ENCODE data around the gene STK40. TPM values are rescaled to one million over a fixed set of nuclear protein-coding genes. Genes with fewer than 3 reads are reported as not detected.

The STK40 gene
- total and polyA plus RNA-seq, 2 experiments from 2014 or later = 8.1 to 20.2 TPM

DNA sequence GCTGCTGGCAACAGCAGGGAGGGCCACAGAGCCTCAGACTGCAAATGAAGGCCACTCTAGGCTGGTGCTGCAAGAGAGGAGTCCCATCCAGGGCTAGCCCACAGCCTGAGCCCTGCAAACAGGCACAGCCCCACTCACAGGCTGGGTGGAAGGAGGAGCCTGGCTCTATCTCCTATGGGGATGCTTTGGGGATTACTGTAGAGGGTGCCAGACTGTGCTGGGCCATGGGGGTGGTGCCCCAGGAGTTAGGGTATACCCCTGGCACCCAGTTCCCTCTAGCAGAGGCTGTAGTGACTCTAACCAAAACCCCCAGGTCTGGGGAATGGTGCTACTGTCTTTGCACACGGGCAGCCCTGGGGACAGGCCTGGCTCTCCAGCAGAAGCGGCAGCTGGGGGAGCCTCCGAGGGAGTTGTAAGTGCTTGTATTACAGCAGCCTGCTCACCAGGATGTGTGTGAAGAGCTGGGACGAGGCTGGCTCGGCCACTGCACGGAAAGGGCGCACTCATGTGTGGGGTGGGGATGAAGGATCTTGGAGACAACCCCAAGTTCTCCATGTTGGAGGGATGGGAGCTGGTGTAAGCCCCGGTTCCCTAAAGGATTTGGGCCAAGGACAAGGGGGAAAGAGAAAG, 38.9 kb downstream of the STK40 start:
- Mint-ChIP-seq H3K4me3 (no peak overlapping the region), H3K9me3 (no peaks in the 10 kb centered on the region), H3K27me3 (ENCODE audit: insufficient read depth, low read depth, poor library complexity) (peaks cover 7% of the 10 kb centered on the region), H3K36me3 (ENCODE audit: low read depth) (peaks cover 35% of the 10 kb centered on the region), H3K4me1 (peaks cover 5% of the 10 kb centered on the region), H3K27ac (no peak overlapping the region)
- H3K27ac ChIP-seq (ENCODE audit: low read depth) = no peak overlapping the region
- H3K4me3 ChIP-seq = no peak overlapping the region
- H3F3A ChIP-seq (replicated peaks; ENCODE audit: low read depth) = no peaks in the 10 kb centered on the region
- no peaks in the 10 kb centered on the region for H3K4me1 ChIP-seq (ENCODE audit: insufficient read depth)
- H3K79me2 ChIP-seq (replicated peaks; ENCODE audit: insufficient read depth) = no peaks in the 10 kb centered on the region
- no peak overlapping the region for H2AFZ ChIP-seq
- no peak overlapping the region for H3K4me2 ChIP-seq
- H3K36me3 ChIP-seq (ENCODE audit: insufficient read depth) = 0 out of 2 replicates have a peak, but pooled peaks cover 6% of the 10 kb centered on the region
- TF ChIP-seq, protein P1, sequence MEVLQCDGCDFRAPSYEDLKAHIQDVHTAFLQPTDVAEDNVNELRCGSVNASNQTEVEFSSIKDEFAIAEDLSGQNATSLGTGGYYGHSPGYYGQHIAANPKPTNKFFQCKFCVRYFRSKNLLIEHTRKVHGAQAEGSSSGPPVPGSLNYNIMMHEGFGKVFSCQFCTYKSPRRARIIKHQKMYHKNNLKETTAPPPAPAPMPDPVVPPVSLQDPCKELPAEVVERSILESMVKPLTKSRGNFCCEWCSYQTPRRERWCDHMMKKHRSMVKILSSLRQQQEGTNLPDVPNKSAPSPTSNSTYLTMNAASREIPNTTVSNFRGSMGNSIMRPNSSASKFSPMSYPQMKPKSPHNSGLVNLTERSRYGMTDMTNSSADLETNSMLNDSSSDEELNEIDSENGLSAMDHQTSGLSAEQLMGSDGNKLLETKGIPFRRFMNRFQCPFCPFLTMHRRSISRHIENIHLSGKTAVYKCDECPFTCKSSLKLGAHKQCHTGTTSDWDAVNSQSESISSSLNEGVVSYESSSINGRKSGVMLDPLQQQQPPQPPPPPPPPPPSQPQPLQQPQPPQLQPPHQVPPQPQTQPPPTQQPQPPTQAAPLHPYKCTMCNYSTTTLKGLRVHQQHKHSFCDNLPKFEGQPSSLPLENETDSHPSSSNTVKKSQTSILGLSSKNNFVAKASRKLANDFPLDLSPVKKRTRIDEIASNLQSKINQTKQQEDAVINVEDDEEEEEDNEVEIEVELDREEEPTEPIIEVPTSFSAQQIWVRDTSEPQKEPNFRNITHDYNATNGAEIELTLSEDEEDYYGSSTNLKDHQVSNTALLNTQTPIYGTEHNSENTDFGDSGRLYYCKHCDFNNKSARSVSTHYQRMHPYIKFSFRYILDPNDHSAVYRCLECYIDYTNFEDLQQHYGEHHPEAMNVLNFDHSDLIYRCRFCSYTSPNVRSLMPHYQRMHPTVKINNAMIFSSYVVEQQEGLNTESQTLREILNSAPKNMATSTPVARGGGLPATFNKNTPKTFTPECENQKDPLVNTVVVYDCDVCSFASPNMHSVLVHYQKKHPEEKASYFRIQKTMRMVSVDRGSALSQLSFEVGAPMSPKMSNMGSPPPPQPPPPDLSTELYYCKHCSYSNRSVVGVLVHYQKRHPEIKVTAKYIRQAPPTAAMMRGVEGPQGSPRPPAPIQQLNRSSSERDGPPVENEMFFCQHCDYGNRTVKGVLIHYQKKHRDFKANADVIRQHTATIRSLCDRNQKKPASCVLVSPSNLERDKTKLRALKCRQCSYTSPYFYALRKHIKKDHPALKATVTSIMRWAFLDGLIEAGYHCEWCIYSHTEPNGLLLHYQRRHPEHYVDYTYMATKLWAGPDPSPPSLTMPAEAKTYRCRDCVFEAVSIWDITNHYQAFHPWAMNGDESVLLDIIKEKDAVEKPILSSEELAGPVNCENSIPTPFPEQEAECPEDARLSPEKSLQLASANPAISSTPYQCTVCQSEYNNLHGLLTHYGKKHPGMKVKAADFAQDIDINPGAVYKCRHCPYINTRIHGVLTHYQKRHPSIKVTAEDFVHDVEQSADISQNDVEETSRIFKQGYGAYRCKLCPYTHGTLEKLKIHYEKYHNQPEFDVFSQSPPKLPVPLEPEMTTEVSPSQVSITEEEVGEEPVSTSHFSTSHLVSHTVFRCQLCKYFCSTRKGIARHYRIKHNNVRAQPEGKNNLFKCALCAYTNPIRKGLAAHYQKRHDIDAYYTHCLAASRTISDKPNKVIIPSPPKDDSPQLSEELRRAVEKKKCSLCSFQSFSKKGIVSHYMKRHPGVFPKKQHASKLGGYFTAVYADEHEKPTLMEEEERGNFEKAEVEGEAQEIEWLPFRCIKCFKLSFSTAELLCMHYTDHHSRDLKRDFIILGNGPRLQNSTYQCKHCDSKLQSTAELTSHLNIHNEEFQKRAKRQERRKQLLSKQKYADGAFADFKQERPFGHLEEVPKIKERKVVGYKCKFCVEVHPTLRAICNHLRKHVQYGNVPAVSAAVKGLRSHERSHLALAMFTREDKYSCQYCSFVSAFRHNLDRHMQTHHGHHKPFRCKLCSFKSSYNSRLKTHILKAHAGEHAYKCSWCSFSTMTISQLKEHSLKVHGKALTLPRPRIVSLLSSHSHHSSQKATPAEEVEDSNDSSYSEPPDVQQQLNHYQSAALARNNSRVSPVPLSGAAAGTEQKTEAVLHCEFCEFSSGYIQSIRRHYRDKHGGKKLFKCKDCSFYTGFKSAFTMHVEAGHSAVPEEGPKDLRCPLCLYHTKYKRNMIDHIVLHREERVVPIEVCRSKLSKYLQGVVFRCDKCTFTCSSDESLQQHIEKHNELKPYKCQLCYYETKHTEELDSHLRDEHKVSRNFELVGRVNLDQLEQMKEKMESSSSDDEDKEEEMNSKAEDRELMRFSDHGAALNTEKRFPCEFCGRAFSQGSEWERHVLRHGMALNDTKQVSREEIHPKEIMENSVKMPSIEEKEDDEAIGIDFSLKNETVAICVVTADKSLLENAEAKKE (CRISPR knock-in tag; IDR thresholded peaks at IDR 0.05) = no peak
- TF ChIP-seq NANOG (IDR thresholded peaks at IDR 0.05; ENCODE audit: borderline replicate concordance) (no peak), EZH2phosphoT487 (IDR thresholded peaks at IDR 0.05; ENCODE audit: unreplicated experiment) (no peak)
- DNase-seq (ENCODE audit: low spot score) (no peak), ATAC-seq (no peak)
- no peaks in the 10 kb centered on the region for H4K20me1 ChIP-seq (replicated peaks; ENCODE audit: insufficient read depth)
- H3K27me3 ChIP-seq (ENCODE audit: insufficient read depth) = no peaks in the 10 kb centered on the region
- H3K9me2 ChIP-seq (ENCODE audit: insufficient read depth) = no peaks in the 10 kb centered on the region

DNA sequence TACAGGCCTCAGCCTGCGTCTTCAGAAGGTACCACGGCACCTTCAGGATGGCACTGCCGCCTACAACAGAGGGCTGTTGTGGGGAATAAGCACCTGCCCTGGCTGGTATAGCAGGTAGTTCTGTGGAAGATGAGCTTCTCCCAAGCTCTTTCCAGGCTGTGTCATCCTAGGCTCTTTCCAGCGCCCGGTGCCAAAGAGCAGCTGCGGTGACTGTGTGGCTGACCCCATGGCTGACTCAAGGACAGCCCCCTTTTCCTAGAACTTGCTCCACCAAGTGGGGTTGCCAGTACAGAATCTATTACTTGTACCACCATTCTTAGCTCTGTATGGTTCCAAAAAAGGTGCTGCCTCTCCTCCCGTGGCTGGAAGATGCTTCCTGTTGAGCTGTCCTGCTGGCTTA, 40.4 kb downstream of the STK40 start:
- Histone ChIP-seq H3K4me3 (no peak overlapping the region), H3K27me3 (ENCODE audit: insufficient read depth) (no peaks in the 10 kb centered on the region), H3K27ac (ENCODE audit: low read depth) (no peak overlapping the region), H3K36me3 (ENCODE audit: insufficient read depth) (0 out of 2 replicates have a peak, but pooled peaks cover 6% of the 10 kb centered on the region), H3F3A (replicated peaks; ENCODE audit: low read depth) (no peaks in the 10 kb centered on the region), H3K79me2 (replicated peaks; ENCODE audit: insufficient read depth) (no peaks in the 10 kb centered on the region), H3K4me1 (ENCODE audit: insufficient read depth) (no peaks in the 10 kb centered on the region), H2AFZ (no peak overlapping the region), H3K4me2 (no peak overlapping the region), H3K9me2 (ENCODE audit: insufficient read depth) (no peaks in the 10 kb centered on the region), H4K20me1 (replicated peaks; ENCODE audit: insufficient read depth) (no peaks in the 10 kb centered on the region)
- no peak overlapping the region for H3K27ac Mint-ChIP-seq
- no peak for ATAC-seq
- no peaks in the 10 kb centered on the region for H3K4me1 Mint-ChIP-seq
- no peak overlapping the region for H3K4me3 Mint-ChIP-seq
- H3K27me3 Mint-ChIP-seq (ENCODE audit: insufficient read depth, low read depth, poor library complexity) = peaks cover 7% of the 10 kb centered on the region
- no peaks in the 10 kb centered on the region for H3K9me3 Mint-ChIP-seq
- DNase-seq (ENCODE audit: low spot score) = no peak
- H3K36me3 Mint-ChIP-seq (ENCODE audit: low read depth) = peaks cover 41% of the 10 kb centered on the region
- TF ChIP-seq ZNF331 (CRISPR knock-in tag; IDR thresholded peaks at IDR 0.05; ENCODE audit: low read depth) (no peak), STAT1 (IDR thresholded peaks at IDR 0.05; ENCODE audit: unreplicated experiment) (no peak), ZNF114 (CRISPR knock-in tag; IDR thresholded peaks at IDR 0.05) (no peak)
- TF ChIP-seq, protein P1 (CRISPR knock-in tag; IDR thresholded peaks at IDR 0.05) = no peak
